PC-3 (cell line): Measurements from ENCODE around the gene MEIOSIN.

ENCODE experiments used
- EZH2 ChIP-seq: fragments of 300-600 bp; sonication (generic); IDR thresholded peaks from one replicate; pipeline ENCODE4 v1.6.1; 2017; ENCODE audit warnings: antibody characterized with exemption, mild to moderate bottlenecking, low read length; ENCODE audit not compliant: unreplicated experiment
- EZH2phosphoT487 ChIP-seq: fragments of 300-600 bp; sonication (generic); IDR thresholded peaks from 2 replicates; pipeline ENCODE4 v1.6.1; 2018; ENCODE audit warnings: mild to moderate bottlenecking, antibody characterized with exemption, low read length, borderline replicate concordance
- TF ChIP-seq, protein P1 (sequence below): fragments of 300-600 bp; sonication (generic); conservative IDR thresholded peaks from 2 replicates; pipeline ENCODE4 v1.5.1; 2017; ENCODE audit warnings: antibody characterized with exemption, low read depth, mild to moderate bottlenecking, low read length

DNA sequence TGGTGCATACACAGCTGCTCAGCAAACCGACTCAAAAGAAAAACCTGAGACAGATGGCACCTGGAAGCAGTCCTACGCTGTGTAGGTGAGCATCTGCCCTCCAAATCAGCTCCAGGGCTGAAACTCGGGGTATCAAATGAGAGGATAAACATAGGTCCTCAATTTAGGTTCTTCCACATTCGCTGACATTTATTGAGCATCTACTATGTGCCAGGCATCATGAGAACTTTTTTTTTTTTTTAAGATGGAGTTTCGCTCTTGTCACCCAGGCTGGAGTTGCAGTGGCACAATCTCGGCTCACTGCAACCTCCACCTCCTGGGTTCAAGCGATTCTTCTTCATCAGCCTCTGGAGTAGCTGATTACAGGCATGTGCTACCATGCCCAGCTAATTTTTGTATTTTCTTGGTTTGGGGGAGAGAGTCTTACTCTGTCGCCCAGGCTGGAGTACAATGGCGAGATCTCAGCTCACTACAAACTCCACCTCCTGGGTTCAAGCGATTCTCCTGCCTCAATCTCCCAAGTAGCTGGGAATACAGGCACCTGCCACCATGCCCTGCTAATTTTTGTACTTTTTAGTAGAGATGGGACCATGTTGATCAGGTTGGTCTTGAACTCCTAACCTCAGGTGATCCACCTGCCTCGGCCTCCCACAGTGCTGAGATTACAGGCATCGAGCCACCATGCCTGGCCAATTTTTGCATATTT is 27.4 kb upstream of the MEIOSIN start:
- TF ChIP-seq, protein P1, sequence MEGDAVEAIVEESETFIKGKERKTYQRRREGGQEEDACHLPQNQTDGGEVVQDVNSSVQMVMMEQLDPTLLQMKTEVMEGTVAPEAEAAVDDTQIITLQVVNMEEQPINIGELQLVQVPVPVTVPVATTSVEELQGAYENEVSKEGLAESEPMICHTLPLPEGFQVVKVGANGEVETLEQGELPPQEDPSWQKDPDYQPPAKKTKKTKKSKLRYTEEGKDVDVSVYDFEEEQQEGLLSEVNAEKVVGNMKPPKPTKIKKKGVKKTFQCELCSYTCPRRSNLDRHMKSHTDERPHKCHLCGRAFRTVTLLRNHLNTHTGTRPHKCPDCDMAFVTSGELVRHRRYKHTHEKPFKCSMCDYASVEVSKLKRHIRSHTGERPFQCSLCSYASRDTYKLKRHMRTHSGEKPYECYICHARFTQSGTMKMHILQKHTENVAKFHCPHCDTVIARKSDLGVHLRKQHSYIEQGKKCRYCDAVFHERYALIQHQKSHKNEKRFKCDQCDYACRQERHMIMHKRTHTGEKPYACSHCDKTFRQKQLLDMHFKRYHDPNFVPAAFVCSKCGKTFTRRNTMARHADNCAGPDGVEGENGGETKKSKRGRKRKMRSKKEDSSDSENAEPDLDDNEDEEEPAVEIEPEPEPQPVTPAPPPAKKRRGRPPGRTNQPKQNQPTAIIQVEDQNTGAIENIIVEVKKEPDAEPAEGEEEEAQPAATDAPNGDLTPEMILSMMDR, result no peak
- TF ChIP-seq EZH2 (no peak), EZH2phosphoT487 (no peak)
